Measurements from ENCODE around the gene RSL24D1. TPM values are rescaled to one million over a fixed set of nuclear protein-coding genes. Genes with fewer than 3 reads are reported as not detected.

RSL24D1 gene
- total and polyA plus RNA-seq, 2 of the 13 experiments (the other 11 are each of a cell fraction or from before 2014, with no cell fraction given), result 58.8 to 100.0 TPM

DNA sequence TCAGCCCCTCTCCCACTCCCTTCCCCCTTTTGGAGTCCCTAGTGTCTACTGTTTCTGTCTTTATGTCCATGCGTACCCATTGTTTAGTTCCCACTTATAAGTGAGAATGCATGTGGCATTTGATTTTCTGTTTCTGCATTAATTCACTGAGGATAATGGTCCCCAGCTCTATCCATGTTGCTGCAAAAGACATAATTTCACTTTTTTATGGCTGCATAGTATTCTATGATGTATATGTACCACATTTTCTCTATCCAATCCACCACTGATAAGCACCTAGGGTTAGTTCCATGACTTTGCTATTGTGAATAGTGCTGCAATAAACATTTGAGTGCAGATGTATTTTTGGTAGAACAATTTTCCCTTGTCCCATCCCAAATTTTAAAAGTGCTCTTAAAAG, 34.2 kb upstream of the RSL24D1 start:
- 100% methylated on average over 1 of the region's 1 CpG for WGBS (ENCODE audit: low lambda C conversion rate)
- TF ChIP-seq ZSCAN29 (CRISPR knock-in tag; conservative IDR thresholded peaks at IDR 0.05), result no peak
- no peak for TF ChIP-seq NFRKB (IDR thresholded peaks at IDR 0.05)
- TF ChIP-seq SRY (CRISPR knock-in tag; IDR thresholded peaks at IDR 0.05), result no peak
- no peak for TF ChIP-seq CREB1 (IDR thresholded peaks at IDR 0.05)
- TF ChIP-seq CREB1 (CRISPR knock-in tag; IDR thresholded peaks at IDR 0.05), result no peak
- no peak for TF ChIP-seq MATR3 (CRISPR knock-in tag; IDR thresholded peaks at IDR 0.05)
- TF ChIP-seq MEIS1 (CRISPR knock-in tag; IDR thresholded peaks at IDR 0.05; ENCODE audit: borderline replicate concordance), result no peak
- no peak for TF ChIP-seq ZFY (CRISPR knock-in tag; IDR thresholded peaks at IDR 0.05)
- TF ChIP-seq ZNF674 (CRISPR knock-in tag; IDR thresholded peaks at IDR 0.05; ENCODE audit: low read depth), result no peak
- TF ChIP-seq MXI1 (IDR thresholded peaks at IDR 0.05; ENCODE audit: borderline replicate concordance, low read depth, low read length), result no peak
- no peak for TF ChIP-seq ZSCAN30 (CRISPR knock-in tag; IDR thresholded peaks at IDR 0.05)
- TF ChIP-seq, protein P1, sequence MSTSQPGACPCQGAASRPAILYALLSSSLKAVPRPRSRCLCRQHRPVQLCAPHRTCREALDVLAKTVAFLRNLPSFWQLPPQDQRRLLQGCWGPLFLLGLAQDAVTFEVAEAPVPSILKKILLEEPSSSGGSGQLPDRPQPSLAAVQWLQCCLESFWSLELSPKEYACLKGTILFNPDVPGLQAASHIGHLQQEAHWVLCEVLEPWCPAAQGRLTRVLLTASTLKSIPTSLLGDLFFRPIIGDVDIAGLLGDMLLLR (CRISPR knock-in tag; IDR thresholded peaks at IDR 0.05), result no peak
- TF ChIP-seq, protein P2, sequence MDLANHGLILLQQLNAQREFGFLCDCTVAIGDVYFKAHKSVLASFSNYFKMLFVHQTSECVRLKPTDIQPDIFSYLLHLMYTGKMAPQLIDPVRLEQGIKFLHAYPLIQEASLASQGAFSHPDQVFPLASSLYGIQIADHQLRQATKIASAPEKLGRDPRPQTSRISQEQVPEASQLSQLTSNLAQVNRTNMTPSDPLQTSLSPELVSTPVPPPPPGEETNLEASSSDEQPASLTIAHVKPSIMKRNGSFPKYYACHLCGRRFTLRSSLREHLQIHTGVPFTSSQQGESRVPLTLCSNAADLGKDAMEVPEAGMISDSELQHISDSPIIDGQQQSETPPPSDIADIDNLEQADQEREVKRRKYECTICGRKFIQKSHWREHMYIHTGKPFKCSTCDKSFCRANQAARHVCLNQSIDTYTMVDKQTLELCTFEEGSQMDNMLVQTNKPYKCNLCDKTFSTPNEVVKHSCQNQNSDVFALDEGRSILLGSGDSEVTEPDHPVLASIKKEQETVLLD (CRISPR knock-in tag; IDR thresholded peaks at IDR 0.05; ENCODE audit: low read depth), result no peak
- TF ChIP-seq, protein P3, sequence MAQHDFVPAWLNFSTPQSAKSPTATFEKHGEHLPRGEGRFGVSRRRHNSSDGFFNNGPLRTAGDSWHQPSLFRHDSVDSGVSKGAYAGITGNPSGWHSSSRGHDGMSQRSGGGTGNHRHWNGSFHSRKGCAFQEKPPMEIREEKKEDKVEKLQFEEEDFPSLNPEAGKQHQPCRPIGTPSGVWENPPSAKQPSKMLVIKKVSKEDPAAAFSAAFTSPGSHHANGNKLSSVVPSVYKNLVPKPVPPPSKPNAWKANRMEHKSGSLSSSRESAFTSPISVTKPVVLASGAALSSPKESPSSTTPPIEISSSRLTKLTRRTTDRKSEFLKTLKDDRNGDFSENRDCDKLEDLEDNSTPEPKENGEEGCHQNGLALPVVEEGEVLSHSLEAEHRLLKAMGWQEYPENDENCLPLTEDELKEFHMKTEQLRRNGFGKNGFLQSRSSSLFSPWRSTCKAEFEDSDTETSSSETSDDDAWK (CRISPR knock-in tag; IDR thresholded peaks at IDR 0.05), result no peak
- no peak for TF ChIP-seq NONO (IDR thresholded peaks at IDR 0.05)
- no peak for TF ChIP-seq NONO (CRISPR knock-in tag; conservative IDR thresholded peaks at IDR 0.05)
- TF ChIP-seq KDM1A (CRISPR knock-in tag; IDR thresholded peaks at IDR 0.05), result no peak
- TF ChIP-seq ZNF292 (CRISPR knock-in tag; IDR thresholded peaks at IDR 0.05; ENCODE audit: borderline replicate concordance, low read depth), result no peak
- TF ChIP-seq, protein P4, sequence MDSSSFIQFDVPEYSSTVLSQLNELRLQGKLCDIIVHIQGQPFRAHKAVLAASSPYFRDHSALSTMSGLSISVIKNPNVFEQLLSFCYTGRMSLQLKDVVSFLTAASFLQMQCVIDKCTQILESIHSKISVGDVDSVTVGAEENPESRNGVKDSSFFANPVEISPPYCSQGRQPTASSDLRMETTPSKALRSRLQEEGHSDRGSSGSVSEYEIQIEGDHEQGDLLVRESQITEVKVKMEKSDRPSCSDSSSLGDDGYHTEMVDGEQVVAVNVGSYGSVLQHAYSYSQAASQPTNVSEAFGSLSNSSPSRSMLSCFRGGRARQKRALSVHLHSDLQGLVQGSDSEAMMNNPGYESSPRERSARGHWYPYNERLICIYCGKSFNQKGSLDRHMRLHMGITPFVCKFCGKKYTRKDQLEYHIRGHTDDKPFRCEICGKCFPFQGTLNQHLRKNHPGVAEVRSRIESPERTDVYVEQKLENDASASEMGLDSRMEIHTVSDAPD (CRISPR knock-in tag; IDR thresholded peaks at IDR 0.05), result no peak
- TF ChIP-seq, protein P5, sequence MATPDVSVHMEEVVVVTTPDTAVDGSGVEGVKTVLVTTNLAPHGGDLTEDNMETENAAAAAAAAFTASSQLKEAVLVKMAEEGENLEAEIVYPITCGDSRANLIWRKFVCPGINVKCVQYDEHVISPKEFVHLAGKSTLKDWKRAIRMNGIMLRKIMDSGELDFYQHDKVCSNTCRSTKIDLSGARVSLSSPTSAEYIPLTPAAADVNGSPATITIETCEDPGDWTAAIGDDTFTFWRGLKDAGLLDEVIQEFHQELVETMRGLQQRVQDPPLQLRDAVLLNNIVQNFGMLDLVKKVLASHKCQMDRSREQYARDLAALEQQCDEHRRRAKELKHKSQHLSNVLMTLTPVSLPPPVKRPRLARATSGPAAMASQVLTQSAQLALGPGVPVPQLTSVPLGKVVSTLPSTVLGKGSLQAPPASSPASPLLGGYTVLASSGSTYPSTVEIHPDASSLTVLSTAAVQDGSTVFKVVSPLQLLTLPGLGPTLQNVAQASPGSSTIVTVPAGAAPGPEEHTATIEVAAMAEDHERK (CRISPR knock-in tag; IDR thresholded peaks at IDR 0.05; ENCODE audit: low read depth), result no peak
- Histone ChIP-seq H3K27ac (ENCODE audit: extremely low read length, insufficient read depth, low read length) (no peak overlapping the region), H3K9ac (ENCODE audit: insufficient read depth, low read depth, low read length) (no peak overlapping the region), H3K27me3 (ENCODE audit: control insufficient read depth in 1 of 2, insufficient read depth in 2 of 2, low read length in 2 of 2) (no peaks in the 10 kb centered on the region), H4K20me1 (ENCODE audit: insufficient read depth, low read length) (no peaks in the 10 kb centered on the region), H3K9me3 (ENCODE audit: low read length) (no peaks in the 10 kb centered on the region), H3K4me3 (replicated peaks in 1 of 3; ENCODE audit: insufficient read depth in 1 of 3, low read depth in 2 of 3, low read length in 3 of 3) (no peak overlapping the region), H3K4me1 (ENCODE audit: insufficient read depth, low read length) (peaks cover 26% of the 10 kb centered on the region), H3K4me2 (ENCODE audit: low read depth, low read length) (no peak overlapping the region), H2AFZ (ENCODE audit: low read length) (no peak overlapping the region), H3K79me2 (ENCODE audit: insufficient read depth, low read length) (no peaks in the 10 kb centered on the region), H3K36me3 (replicated peaks in 1 of 2; ENCODE audit: control insufficient read depth in 1 of 2, insufficient read depth in 2 of 2, low read length in 2 of 2) (no peaks in the 10 kb centered on the region)
- no peak for DNase-seq (ENCODE audit: low spot score)
- FAIRE-seq, result no peak
- no peak for ATAC-seq
- BruUV-seq (replicated peaks), result no TSS peak
- ChIA-PET CTCF (ENCODE audit: low intra/inter-chr PET ratio, low total read pairs) (no interaction called here), POLR2A (no interaction called here)
- intact Hi-C loops (cut with micrococcal nuclease; ENCODE audit: unreplicated experiment) (no loop called here), in situ Hi-C loops (cut with HindIII; ENCODE audit: extremely low pct_ligation_motif_present, low pct_unique_long_range_greater_than_20kb) (no loop called here)

All from HepG2 (cell line).